B cell (primary cell): Measurements from ENCODE around the gene TSEN54. TPM values are rescaled to one million over a fixed set of nuclear protein-coding genes. Genes with fewer than 3 reads are reported as not detected.

Experiments
- ATAC-seq: fragments of 200-7000 bp; cut with Tn5 transposase; one replicate; pipeline ENCODE4 v1.10.0; 2021; ENCODE audit warnings: low read depth, mild to moderate bottlenecking, moderate number of reproducible peaks, moderate library complexity
- CTCF ChIA-PET: fragments of 350-600 bp; sonication (Branson Sonifier 250); formaldehyde crosslinking; loops from one replicate; lab custom pipeline; 2021; ENCODE audit warnings: antibody characterized with exemption, inconsistent platforms; lab: Charles Lee
- POLR2A ChIA-PET: fragments of 350-600 bp; sonication (Branson Sonifier 250); formaldehyde crosslinking; loops from one replicate; lab custom pipeline; 2021; ENCODE audit warnings: antibody characterized with exemption; lab: Charles Lee
- DNase-seq: peaks from one replicate; pipeline ENCODE4 v3.0.0; 2013
- H2AFZ ChIP-seq: 2 replicates; pipeline ENCODE4 v1.6.1; 2012; ENCODE audit warnings: mild to moderate bottlenecking, low read depth, low read length; ENCODE audit not compliant: insufficient read depth, poor library complexity, severe bottlenecking
- H3K27ac ChIP-seq, 2 donors: 1 replicate in 1 of 2; 2 replicates in 1 of 2; pipeline ENCODE4 v1.5.1; 2012 to 2013; ENCODE audit warnings: low read length in 2 of 2, mild to moderate bottlenecking in 2 of 2, moderate library complexity in 1 of 2
- H3K27me3 ChIP-seq, 4 experiments: fragments of 200-600 bp in 1 of 4; sonication (generic) in 1 of 4; replicated peaks in 1 of 4; 1 replicate in 2 of 4; 2 replicates in 2 of 4; pipeline versions ENCODE4 v1.6.1 to v1.7.0; 2013 to 2016; ENCODE audit warnings: low read length in 3 of 4, mild to moderate bottlenecking in 2 of 4, mixed read lengths in 1 of 4, moderate library complexity in 1 of 4; ENCODE audit not compliant: insufficient read depth in 4 of 4, control insufficient read depth in 3 of 4; ENCODE audit errors: control extremely low read depth in 1 of 4
- H3K36me3 ChIP-seq, 2 experiments: replicated peaks in 1 of 2; 1 replicate in 1 of 2; 2 replicates in 1 of 2; pipeline versions ENCODE4 v1.6.1 to v1.7.1; 2013; ENCODE audit warnings: low read length in 1 of 2; ENCODE audit not compliant: insufficient read depth in 2 of 2, control insufficient read depth in 1 of 2; ENCODE audit errors: control extremely low read depth in 1 of 2, extremely low read depth in 1 of 2
- H3K4me1 ChIP-seq, 2 donors: fragments of 200-600 bp in 1 of 2; sonication (generic) in 1 of 2; 1 replicate in 1 of 2; 2 replicates in 1 of 2; pipeline versions ENCODE4 v1.5.1 to v1.6.1; 2013 to 2017; ENCODE audit warnings: low read length in 2 of 2; ENCODE audit not compliant: control insufficient read depth in 2 of 2, insufficient read depth in 2 of 2
- H3K4me2 ChIP-seq: replicated peaks from 2 replicates; pipeline ENCODE3; 2012; ENCODE audit warnings: mild to moderate bottlenecking, low read depth, low read length; ENCODE audit not compliant: poor library complexity, severe bottlenecking
- H3K4me3 ChIP-seq, 5 experiments: fragments of 200-600 bp in 1 of 5; sonication (generic) in 1 of 5; 1 replicate in 3 of 5; 2 replicates in 2 of 5; pipeline versions ENCODE4 v1.5.1 to v1.7.0; 2011 to 2016; ENCODE audit warnings: low read length in 4 of 5, mild to moderate bottlenecking in 4 of 5, low read depth in 2 of 5, control low read depth in 1 of 5, moderate library complexity in 1 of 5; ENCODE audit not compliant: insufficient read depth in 1 of 5; ENCODE audit errors: control extremely low read depth in 1 of 5, extremely low read depth in 1 of 5
- H3K79me2 ChIP-seq: fragments of 200-600 bp; sonication (generic); one replicate; pipeline ENCODE4 v1.6.0; 2016; ENCODE audit warnings: low read length; ENCODE audit not compliant: control insufficient read depth, insufficient read depth
- H3K9ac ChIP-seq: fragments of 200-600 bp; sonication (generic); 2 replicates; pipeline ENCODE4 v1.6.1; 2017; ENCODE audit warnings: mild to moderate bottlenecking, low read length, moderate library complexity
- H3K9me3 ChIP-seq, 3 donors: one replicate each; pipeline versions ENCODE4 v1.6.1 to v1.7.1; 2013; ENCODE audit warnings: low read length in 2 of 3; ENCODE audit not compliant: control insufficient read depth in 2 of 3, insufficient read depth in 1 of 3; ENCODE audit errors: control extremely low read depth in 1 of 3
- H4K20me1 ChIP-seq: 2 replicates; pipeline ENCODE4 v1.6.0; 2012; ENCODE audit warnings: mild to moderate bottlenecking, low read length; ENCODE audit not compliant: insufficient read depth, control insufficient read depth, poor library complexity, severe bottlenecking
- H3K27ac Mint-ChIP-seq: one replicate; pipeline ENCODE4 v1.8.0; 2021; ENCODE audit warnings: mixed read lengths
- H3K27me3 Mint-ChIP-seq: one replicate; pipeline ENCODE4 v1.8.0; 2021; ENCODE audit warnings: mixed read lengths
- H3K4me1 Mint-ChIP-seq: one replicate; pipeline ENCODE4 v1.8.0; 2021; ENCODE audit warnings: mixed read lengths
- H3K4me3 Mint-ChIP-seq: one replicate; pipeline ENCODE4 v1.8.0; 2021; ENCODE audit warnings: mixed read lengths
- H3K9me3 Mint-ChIP-seq: one replicate; pipeline ENCODE4 v1.8.0; 2022; ENCODE audit warnings: mixed read lengths; ENCODE audit not compliant: insufficient read depth
- EZH2 ChIP-seq: IDR thresholded peaks from 2 replicates; pipeline ENCODE4 v1.6.1; 2012; ENCODE audit warnings: borderline replicate concordance, low read depth, mild to moderate bottlenecking, moderate library complexity, low read length; ENCODE audit not compliant: insufficient read depth, poor library complexity, severe bottlenecking
- WGBS: methylation state at CpG from one replicate; pipeline ENCODE4 v1.1.5; 2013; ENCODE audit warnings: missing lambda C conversion rate; ENCODE audit not compliant: insufficient coverage; 5-methylcytosine and 5-hydroxymethylcytosine counted together
- intact Hi-C: fragments of 100-400 bp; cut with micrococcal nuclease; formaldehyde crosslinking; loops from one replicate; pipeline ENCODE4 v1.10.0; 2022
- polyA plus RNA-seq: library from polyadenylated mRNA; depleted of rRNA; stranded (reverse); fragments of >200 nt; gene quantifications from 2 replicates; pipeline ENCODE4 v1.2.3, GENCODE V29; 2012
- total RNA-seq, 2 donors: library from RNA; stranded (reverse); fragments of 120-200 nt in 1 of 2; gene quantifications; 1 replicate in 1 of 2; 2 replicates in 1 of 2; pipeline versions ENCODE4 v1.2.3 to v1.2.4, GENCODE V29; 2013 to 2022
- TF ChIP-seq, protein P1 (sequence below): fragments of 200-600 bp; IDR thresholded peaks from one replicate; pipeline ENCODE4 v1.8.0; 2022; ENCODE audit warnings: antibody characterized with exemption, mild to moderate bottlenecking

The TSEN54 gene
- total and polyA plus RNA-seq, 2 donors (not counting 1 experiment from before 2014, with no cell fraction given), result 33.0 to 45.9 TPM

DNA sequence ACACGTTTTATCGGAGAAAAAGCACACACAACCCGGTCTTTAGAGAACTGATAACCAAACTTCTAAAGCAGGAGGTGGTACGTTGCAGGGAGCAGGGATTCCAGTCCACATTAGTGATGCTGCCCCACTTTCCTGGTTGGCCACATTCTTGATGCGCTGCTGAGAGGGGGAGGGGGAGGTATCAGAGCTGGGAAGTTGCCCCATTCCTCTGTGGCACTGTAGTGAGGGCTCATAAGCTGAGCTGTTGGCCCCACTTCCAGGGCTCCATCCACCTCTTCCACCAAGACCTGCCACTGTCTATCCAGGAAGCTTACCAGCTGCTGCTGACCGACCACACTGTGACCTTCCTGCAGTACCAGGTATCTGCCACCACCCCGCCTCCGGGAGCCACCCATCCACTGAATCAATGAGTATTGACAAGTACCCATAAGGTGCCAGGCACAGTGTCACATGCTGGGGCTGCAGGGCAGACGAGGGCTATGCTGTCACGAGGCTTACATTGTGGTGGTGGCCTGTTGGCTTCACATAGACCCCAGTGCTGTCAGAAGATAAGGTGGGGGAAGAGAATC, 1.1 kb downstream of the TSEN54 start:
- peak; percentile 39 for DNase-seq
- whole genome bisulfite sequencing, result 32% methylated on average over 8 of the region's 10 CpGs

More for the DNA sequence above, 1.1 kb downstream of the TSEN54 start:
- H3K79me2 ChIP-seq, result peaks cover 15% of the 10 kb centered on the region
- ATAC-seq, result no peak
- H3K4me3 ChIP-seq, result peak overlapping the region; percentile 6 to 96 (median 70)
- TF ChIP-seq EZH2, result no peak
- TF ChIP-seq, protein P1, sequence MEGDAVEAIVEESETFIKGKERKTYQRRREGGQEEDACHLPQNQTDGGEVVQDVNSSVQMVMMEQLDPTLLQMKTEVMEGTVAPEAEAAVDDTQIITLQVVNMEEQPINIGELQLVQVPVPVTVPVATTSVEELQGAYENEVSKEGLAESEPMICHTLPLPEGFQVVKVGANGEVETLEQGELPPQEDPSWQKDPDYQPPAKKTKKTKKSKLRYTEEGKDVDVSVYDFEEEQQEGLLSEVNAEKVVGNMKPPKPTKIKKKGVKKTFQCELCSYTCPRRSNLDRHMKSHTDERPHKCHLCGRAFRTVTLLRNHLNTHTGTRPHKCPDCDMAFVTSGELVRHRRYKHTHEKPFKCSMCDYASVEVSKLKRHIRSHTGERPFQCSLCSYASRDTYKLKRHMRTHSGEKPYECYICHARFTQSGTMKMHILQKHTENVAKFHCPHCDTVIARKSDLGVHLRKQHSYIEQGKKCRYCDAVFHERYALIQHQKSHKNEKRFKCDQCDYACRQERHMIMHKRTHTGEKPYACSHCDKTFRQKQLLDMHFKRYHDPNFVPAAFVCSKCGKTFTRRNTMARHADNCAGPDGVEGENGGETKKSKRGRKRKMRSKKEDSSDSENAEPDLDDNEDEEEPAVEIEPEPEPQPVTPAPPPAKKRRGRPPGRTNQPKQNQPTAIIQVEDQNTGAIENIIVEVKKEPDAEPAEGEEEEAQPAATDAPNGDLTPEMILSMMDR, result no peak
- ChIA-PET CTCF (interaction anchor here (1.4 to 2.2 kb wide), 6 partner anchors 7 to 236 kb away, joined by 3 to 24 read pairs (median 7); partner anchors contain the start of genes LLGL2 and MYO15B), POLR2A (interaction anchor here (1.1 to 1.5 kb wide), 4 partner anchors 8 to 586 kb away, joined by 3 to 22 read pairs (median 6); partner anchors contain the start of genes EXOC7, LLGL2 and TMEM94)
- peaks cover 10% of the 10 kb centered on the region for H4K20me1 ChIP-seq
- peak overlapping the region; percentile 75 for H3K27ac Mint-ChIP-seq
- H3K27me3 Mint-ChIP-seq, result no peaks in the 10 kb centered on the region
- H3K27ac ChIP-seq, result no peak overlapping the region
- no peaks in the 10 kb centered on the region for H3K9me3 ChIP-seq
- H2AFZ ChIP-seq, result peak overlapping the region; percentile 87
- peak overlapping the region; percentile 89 for H3K9ac ChIP-seq
- intact Hi-C loops, result loop anchor here (5.0 to 10.0 kb wide), 4 partner anchors 110 to 1220 kb away; partner anchors contain the start of genes GALK1, GRB2, MFSD11 and SRSF2
- H3K4me1 ChIP-seq, result peaks cover 26 to 39% of the 10 kb centered on the region in 2 donors
- no peaks in the 10 kb centered on the region for H3K9me3 Mint-ChIP-seq
- H3K4me3 Mint-ChIP-seq, result peak overlapping the region; percentile 81
- peaks cover 19% of the 10 kb centered on the region for H3K4me1 Mint-ChIP-seq
- no peaks in the 10 kb centered on the region for H3K27me3 ChIP-seq
- peak overlapping the region; percentile 100 for H3K4me2 ChIP-seq
- H3K36me3 ChIP-seq, result no peaks in the 10 kb centered on the region
